TTC549 (cell line): Measurements from ENCODE around the gene NUTM2B.
"Not testable (repeated sequence)": the region's sequence is repeated elsewhere in the genome, so short reads cannot be mapped to it uniquely, and the experiment has no call there.

Experiments used
- FAIRE-seq: peaks from 2 replicates; lab custom pipeline; 2012; peaks lifted over from hg19 to GRCh38; lab: Jason Lieb, UNC

The NUTM2B gene, protein sequence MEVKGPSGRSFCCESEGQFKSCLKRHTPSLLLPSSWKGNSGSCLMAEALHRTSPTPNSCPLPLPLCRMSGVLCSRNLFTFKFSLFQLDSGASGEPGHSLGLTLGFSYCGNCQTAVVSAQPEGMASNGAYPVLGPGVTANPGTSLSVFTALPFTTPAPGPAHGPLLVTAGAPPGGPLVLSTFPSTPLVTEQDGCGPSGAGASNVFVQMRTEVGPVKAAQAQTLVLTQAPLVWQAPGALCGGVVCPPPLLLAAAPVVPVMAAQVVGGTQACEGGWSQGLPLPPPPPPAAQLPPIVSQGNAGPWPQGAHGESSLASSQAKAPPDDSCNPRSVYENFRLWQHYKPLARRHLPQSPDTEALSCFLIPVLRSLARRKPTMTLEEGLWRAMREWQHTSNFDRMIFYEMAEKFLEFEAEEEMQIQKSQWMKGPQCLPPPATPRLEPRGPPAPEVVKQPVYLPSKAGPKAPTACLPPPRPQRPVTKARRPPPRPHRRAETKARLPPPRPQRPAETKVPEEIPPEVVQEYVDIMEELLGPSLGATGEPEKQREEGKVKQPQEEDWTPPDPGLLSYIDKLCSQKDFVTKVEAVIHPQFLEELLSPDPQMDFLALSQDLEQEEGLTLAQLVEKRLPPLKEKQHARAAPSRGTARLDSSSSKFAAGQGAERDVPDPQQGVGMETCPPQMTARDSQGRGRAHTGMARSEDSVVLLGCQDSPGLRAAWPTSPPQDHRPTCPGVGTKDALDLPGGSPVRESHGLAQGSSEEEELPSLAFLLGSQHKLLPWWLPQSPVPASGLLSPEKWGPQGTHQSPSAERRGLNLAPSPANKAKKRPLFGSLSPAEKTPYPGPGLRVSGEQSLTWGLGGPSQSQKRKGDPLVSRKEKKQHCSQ

DNA sequence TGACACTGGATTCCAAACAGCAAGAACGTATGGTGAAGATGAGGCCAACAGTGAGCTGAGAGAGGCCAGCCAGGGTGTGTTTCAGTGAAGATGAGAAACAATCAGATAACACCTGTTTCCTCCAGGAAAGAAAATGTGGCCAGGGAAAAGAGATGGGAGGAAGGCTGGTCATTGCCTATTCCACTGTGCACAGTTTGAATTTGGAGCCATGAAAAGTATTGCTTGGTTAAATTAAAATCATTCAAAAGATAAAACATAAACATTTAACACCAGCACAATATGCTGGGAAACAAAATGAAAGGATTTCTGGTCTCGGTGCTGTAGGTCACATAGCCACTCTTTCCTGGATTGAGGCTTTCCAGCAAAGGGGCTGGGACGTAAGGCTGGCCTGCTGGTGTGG lies at the start of gene NUTM2B:
Gene NUTM2B, plus strand, starts transcription at position 301 of the 400 bp plus-strand sequence. CDS start 383 bp downstream, outside the sequence.
- FAIRE-seq, result not testable (repeated sequence)

DNA sequence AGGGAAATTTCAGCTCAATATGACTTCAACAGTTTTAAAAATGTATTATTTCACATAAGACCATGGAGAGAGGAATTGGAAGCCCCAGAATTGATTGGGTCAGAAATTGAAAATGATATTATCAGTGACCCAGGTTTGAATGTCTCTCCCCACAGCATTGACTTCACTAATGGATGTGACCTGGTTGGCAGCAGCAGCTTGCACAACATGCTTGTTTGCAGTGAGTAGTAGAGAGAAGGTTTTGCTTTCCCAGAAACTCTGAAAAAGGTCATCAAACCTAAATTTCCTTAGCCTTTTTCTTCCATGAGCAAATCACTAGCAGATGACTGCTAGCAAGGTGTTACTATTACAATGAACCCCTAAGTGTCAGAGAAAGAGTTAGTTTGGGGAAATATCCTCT lies 39.7 kb upstream of the NUTM2B start:
- FAIRE-seq, result not testable (repeated sequence)

DNA sequence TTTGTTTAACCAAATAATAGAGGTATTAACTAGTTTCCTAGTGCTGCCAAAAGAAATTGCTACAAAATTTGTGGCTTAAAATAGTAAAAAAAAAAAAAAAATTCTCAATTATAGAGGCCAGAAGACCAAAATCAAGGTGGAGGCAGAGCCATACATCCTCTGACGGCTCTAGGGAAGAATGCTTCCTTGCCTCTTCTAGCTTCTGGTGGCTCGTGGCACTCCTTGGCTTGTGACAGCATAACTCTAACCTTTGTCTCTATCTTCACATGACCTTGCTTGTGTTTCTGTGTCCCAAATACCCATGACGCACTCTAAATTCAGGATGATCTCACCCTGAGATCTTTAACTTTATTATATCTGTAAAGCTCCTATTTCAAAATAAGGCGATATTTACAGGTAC lies 38.3 kb upstream of the NUTM2B start:
- FAIRE-seq, result not testable (repeated sequence)

DNA sequence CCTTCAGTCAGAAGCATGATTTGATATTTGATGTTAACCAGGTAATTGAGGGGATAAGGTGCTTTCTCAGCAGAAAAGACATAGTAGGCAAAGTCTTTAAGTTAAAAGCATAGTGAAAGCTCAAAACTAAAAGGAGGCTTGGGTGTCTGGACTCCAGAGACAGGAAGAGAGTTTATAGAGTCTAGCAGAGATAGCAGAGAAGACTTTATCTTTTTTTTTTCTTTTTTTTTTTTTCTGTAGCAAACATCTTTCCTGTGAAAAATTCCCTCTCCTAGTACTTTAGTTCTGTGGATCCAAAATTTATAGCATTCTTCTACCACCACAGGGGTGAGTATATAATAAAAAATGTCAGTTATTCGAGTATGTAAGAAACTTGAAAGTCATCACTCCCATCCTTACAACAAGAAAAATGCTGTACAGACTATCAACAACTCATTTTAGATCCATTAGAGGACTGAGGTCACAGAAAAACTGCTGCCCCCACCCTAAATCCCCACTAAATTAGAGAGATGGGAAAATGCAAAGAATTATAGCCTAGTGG lies 33.7 kb upstream of the NUTM2B start:
- not testable (repeated sequence) for FAIRE-seq

DNA sequence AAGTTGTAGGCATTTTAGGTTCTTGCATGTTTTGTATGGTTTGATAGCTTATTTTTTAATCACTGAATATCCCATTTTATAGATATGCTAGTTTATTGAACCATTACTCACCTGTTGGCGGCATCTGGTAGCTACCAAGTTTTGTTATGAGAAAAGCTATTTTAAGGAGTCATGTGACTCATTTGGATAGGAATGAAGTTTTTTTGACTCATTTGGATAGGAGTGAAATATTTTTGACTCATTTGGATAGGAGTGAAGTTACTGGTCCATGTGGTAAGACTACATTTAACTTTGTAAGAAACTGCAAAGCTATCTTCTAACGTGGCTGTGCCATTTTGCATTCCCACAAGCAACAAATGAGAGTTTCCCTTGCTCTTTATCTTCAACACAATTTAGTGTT lies 28.1 kb upstream of the NUTM2B start:
- FAIRE-seq, result not testable (repeated sequence)

DNA sequence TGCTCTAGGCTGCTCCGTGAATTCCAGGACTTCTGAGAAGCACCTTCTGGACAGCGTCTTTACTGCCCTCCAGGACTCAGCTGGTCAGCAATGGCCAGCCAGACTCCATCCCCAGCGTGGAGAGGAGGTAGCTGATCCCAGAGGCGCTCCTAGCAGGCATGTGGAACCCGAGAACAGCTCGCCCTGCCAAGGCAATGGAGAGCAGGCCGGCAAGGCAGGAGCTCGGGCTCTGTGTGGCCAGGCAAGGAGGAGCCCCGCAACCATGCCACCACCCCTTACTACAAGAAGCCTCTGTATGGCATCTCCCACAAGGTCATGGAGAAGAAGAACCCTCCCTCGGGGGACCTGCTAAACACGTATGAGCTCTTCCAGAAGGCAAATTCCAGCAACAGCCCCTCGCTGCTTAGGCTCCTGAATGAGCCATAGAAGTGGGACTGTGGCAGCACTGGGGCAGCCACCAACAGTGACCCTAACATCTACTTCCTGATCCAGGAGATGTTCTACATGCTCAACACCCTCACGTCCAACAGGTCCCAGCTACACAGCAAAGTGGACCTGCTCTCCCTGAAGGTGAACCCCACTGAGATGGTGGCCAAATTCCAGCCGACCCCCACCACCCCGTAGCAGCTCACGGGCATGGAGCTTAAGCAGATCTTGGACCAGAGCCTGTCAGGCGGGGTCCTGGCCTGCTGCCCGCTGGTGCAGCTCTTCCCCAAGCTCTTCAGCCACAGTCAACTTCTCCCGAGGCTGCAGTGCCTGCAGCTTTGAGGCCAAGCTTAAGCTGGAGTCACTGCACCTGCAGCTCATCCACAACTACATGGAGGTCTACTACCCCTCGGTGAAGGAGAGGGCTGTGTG lies 19.8 kb upstream of the NUTM2B start:
- FAIRE-seq, result not testable (repeated sequence)

DNA sequence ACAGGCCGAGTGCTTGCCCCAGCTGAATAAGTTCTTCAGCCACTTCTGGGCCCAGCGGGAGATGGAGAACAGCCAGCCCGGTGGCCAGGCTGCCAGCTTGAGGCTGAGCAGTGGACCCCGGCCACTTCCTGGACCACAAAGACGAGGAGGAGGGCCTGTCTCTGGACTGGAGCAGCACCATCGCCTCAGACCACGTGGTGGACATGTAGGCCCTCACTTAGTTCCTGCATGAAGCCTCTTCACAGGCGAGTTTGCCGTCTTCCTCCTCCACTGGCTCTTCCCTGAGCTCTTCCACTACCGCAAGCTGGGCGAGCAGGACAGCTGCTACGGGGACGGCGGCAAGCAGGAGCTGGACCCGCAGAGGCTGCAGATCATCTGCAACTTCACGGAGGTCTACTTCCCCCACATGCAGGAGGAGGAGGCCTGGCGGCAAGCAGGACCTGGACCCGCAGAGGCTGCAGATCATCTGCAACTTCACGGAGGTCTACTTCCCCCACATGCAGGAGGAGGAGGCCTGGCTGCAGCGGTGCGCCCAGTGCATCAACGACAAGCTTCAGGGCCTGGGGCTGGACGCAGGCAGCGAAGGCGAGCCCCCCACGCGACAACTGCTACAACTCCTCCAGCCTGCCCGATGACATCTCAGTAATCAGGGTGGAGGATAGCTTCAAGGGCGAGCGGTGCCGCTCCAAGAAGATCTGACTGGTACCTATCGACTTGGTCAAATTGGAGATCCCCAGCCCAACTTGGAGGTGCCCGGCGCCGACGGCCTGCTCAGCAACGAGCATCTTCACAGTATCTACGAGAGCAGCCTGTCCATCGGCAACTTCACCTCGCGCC lies 18.9 kb upstream of the NUTM2B start:
- FAIRE-seq, result not testable (repeated sequence)

DNA sequence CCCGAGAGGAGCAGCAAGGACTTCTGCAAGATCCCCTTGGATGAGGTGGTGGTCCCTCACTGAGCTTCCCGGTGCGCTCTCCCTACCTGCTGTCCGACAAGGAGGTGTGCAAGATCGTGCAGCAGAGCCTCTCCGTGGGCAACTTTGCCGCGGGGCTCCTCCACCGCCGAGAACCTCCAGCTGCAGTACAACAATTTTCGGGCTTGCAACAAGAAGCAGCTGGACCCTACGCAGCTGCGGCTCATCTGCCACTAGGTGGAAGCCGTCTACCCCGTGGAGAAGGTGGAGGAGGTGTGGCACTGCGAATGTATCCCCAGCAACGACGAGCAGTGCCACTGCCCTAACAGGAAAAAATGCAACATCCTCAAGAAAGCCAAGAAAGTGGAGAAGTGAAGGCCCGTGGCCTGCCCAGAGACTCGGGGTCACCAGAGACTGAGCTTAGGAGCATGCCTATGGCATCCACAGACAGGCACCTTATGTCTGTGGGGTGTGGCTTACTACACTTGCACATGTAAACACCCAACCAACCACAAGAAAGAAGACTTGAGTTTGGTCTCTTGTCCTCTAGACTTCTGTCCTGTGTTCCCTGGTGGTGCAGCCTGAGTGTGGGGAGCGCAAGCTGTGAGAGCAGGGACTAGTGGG lies 17.9 kb upstream of the NUTM2B start:
- FAIRE-seq, result not testable (repeated sequence)

DNA sequence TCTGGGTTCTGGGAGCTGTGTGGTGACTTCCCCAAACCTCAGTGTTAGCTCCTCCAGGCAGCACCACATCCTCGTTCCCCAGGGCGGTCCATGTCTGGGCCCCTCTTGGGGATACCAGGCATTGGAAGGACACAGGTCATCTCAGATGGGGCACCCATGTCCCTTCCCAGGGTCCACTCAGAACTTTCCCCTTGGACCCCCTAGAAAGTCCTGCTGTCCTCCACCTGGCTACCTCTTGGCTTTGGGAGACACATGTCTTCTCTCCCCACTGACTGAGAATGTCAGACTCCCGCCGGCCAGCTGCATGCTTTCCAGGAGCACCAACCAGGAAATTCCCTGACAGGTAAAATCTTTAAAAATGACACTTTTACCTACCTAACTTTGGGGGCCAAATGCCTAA lies 16.4 kb upstream of the NUTM2B start:
- FAIRE-seq, result not testable (repeated sequence)

DNA sequence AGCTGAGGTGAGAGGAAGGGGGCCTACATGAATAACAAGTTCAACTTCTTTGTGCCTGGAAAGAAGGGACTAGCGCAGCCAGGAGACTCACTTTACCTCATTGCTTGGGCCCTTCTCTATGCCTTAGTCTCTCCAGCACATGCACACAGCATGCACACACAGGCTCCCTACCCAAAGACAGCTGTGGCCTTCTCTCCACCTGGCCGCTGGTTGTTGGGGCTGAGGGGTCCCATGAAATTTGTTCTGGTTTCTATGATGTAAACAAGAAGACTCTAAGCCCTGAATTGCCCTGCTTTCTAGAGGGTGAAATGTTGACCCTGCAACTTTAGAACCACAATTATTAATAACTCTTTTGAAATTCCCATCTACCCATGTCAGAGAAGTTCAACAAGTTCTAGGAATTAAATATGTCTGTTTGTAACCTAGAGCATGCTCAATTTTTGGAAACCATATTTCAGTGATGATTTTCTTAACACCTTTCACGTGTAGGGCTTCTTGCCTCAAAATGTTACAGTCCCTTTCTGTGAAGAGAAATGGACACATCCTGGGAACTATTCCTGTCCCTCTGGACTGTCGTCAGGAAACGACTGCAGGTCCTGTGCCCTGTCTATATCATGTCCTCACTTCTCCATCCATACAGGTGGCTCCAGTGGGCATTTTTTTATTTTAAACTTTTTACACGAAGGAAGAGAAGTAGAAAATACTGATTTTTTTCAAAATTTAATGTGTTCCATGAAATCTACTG lies 15.4 kb upstream of the NUTM2B start:
- not testable (repeated sequence) for FAIRE-seq

DNA sequence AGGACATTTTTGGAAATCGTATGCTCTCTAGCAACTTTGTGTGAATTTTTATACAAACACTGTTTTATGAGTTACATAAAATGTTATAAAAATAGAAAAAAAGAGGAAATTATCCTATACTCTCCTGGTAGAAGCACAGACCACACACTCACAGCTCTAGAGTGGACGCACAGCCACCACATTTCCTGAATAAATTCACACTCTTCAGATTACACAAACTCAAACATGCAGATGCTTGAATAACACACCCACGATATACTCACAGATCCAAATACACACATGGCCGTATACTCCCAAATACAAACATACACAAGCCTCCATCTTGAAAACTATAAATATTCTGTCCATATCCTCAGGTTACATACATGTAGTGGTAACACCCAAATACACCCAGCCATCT lies 14.2 kb upstream of the NUTM2B start:
- FAIRE-seq, result not testable (repeated sequence)

DNA sequence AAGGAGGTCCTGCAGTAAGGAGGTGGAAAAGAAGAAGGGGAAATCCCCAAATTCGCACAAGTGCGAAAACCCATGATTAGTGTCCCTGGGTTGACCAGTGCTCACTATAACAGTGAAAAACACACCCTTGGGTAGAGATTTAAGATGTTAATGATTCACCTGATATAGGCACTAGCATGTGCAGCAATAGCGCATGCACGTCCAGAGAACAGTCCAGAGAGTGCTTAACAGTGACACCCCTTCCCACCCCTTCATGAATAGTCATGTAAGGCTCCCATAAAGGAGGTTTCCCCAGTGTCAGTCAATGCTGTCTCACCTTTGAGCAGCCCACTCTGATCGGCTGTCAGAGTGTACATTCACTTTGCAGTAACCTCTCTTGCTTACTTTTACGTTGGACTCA lies 6.4 kb upstream of the NUTM2B start:
- not testable (repeated sequence) for FAIRE-seq

DNA sequence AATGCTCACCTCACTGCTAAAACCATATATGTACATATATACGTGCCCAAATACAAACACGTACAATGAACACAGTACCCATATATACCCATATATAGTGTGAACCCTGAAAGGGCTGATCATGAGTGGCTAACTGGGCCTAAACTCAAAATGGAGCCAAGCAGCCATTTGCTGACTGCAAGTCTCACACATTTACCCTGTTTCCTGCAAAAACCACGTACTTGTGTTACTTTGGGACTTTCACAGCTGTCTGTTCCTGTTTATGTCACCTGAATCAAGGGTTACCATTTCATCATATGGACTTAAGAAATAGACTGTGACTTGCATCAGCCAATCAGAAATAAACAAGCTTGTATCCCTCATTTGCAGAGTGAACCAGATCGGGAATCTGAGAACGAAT lies 5.9 kb upstream of the NUTM2B start:
- not testable (repeated sequence) for FAIRE-seq

DNA sequence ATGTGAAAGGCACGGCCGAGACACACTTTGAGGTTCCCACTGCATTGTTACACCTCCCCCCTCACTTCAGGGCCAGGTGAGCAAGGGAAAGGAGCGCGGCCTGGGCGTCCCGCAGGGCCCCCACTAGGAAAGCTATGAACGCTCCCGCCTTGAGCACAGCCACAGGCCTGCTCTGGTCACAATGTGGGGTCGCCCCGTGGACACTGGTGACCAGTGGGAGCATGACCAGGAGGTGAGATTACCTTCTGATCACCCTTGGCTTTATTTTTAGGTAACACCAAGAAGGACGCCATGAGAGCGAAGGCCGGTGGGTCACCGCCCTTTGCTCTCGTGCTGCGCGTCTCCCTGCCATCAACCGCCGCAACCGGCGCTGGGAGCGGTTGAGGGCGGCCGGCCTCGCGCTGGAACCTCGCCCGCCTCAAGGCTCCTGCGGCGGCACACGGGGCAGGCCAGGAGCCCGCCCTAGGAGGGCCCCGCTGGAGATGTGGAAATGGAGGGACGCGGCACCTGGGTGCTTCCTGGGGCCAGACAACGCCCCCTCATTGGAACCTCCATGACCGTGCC lies 2.6 kb upstream of the NUTM2B start:
- not testable (repeated sequence) for FAIRE-seq

DNA sequence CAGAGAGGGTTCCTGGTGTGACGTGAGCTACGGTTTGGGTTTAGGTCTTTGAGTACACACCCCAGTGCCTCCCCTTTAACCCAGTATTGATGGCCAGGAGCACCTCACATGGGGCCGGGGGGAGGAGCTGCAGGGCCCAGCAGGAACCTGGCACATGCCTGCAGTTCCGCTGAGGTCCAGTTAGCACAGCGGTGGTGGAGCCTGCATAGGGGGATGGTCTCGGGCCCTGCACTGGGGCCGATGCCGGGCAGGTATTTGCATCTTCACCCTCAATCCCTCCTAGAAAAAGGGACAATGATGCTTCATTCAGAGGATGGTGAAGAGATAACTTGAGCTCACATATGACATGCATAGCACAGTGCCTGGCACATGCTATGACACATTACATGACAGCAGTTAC lies 4.0 kb downstream of the NUTM2B start:
- not testable (repeated sequence) for FAIRE-seq

DNA sequence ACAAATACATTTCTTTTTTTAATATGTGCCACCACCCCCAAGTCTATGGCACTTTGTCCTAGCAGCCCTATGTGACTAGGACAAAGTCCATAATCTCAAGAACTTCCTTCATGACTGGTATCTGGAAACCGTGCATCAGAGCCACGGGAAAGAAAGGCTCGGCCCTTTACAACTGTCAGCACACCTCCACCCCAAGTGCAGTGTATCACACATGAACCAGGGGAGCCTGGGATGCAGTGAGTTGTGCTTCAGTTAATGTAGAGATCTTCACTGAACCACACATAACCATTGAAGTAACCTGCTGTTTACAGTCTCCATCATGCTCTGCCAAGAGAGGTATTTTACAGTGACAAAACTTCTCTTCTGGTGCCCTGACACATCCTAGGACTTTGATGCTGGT lies 11.9 kb downstream of the NUTM2B start:
- not testable (repeated sequence) for FAIRE-seq

DNA sequence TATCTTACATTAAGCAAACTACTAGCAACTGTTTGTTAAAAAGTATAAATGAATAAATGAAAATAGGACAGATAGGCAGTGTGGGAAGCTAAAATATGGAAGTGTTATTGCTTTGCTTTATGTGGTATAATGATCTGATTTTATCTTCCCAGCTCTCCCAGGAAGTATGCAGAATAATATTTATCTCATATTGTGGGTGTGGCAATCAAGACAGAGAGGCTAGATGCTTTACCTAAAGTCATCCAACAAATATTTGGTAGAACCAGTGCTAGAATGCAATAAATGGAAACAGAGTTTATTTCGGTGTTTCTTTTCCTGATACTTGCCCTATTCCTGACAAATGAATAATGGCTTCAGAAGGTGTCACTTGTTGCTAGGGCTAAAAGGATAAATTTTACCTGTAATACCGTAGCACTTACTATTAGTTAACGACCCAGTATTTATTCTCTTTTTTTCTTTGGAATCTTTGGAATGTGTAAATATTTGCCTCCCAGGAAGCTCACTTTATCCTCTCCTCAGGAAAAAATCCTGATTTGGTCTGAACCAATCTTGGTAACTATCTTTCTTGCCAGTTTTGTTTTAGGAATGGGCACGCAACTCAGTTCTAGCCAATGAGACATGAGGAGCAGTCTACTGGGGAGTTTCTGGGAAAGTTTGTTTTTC lies 14.0 kb downstream of the NUTM2B start:
- not testable (repeated sequence) for FAIRE-seq

DNA sequence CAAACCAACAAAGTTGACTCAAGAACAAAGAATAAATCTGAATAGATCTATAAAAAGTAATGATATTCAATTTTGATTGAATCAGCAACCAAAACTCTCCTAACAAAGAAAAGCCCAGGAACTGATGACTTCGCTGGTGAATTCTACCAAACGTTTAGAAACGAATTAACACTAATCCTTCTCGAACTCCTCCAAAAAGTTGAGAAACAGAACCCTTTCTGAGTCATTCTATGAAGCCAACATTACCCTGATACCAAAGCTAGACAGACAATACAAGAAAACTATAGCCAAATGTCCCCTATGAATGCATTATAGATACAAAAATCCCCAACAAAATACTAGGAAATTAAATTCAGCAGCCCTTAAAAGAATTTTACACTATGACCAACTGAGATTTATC lies 17.0 kb downstream of the NUTM2B start:
- not testable (repeated sequence) for FAIRE-seq

DNA sequence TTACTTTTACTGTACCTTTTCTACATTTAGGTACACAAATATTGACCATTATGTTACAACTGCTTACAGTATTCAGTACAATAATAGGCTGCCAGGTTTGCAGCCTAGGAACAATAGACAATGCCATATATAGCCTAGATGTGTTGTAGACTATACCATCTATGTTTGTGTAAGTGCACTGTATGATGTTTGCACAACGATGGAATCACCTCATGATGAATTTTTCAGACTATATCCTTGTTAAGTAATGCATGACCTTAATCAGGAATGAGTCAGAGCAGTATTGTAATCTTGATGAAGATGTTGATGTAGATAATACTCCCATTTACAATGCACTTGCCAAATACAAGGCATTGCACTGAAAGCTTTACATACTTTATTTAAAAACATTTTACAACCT lies 23.6 kb downstream of the NUTM2B start:
- FAIRE-seq, result not testable (repeated sequence)
